Panc1 (cell line): ENCODE data around the gene TP53AIP1. TPM values are rescaled to one million over a fixed set of nuclear protein-coding genes. Genes with fewer than 3 reads are reported as not detected.
"Not testable (repeated sequence)": the region's sequence is repeated elsewhere in the genome, so short reads cannot be mapped to it uniquely, and the experiment has no call there.

ENCODE experiments used
- ATAC-seq: fragments of 200-7000 bp; cut with Tn5 transposase; 2 replicates; pipeline ENCODE4 v1.9.1; 2020; ENCODE audit warnings: mild to moderate bottlenecking, moderate library complexity
- BruUV-seq: library from RNA; stranded (reverse); fragments of 400-500 nt; replicated peaks from 2 replicates; lab custom pipeline; 2021; lab: Mats Ljungman, UMichigan
- CTCF ChIA-PET: fragments of 300-600 bp; sonication (Branson Sonifier 250); formaldehyde crosslinking; loops from one replicate; lab custom pipeline; 2022; ENCODE audit warnings: antibody characterized with exemption; lab: Charles Lee
- POLR2A ChIA-PET: fragments of 300-600 bp; sonication (Branson Sonifier 250); formaldehyde crosslinking; loops from one replicate; lab custom pipeline; 2022; ENCODE audit warnings: antibody characterized with exemption; lab: Charles Lee
- DNase-seq: peaks from one replicate; pipeline ENCODE4 v3.0.0-alpha.2; 2010; ENCODE audit warnings: low read depth, low spot score
- H3K27ac ChIP-seq: 2 replicates; pipeline ENCODE4 v1.5.1; 2011; ENCODE audit warnings: mild to moderate bottlenecking, low read length, inconsistent platforms
- H3K27me3 ChIP-seq: fragments of 200-500 bp; sonication (Bioruptor generic); 2 replicates; pipeline ENCODE4 v1.6.0; 2014; ENCODE audit warnings: low read length, inconsistent platforms; ENCODE audit not compliant: control insufficient read depth, insufficient read depth
- H3K36me3 ChIP-seq: fragments of 200-500 bp; sonication (Bioruptor generic); 2 replicates; pipeline ENCODE4 v1.5.1; 2014; ENCODE audit warnings: inconsistent platforms, mild to moderate bottlenecking, low read length, moderate library complexity; ENCODE audit not compliant: control insufficient read depth, insufficient read depth
- H3K4me1 ChIP-seq: 2 replicates; pipeline ENCODE4 v1.5.1; 2011; ENCODE audit warnings: inconsistent platforms, mild to moderate bottlenecking, low read length, moderate library complexity; ENCODE audit not compliant: control insufficient read depth, insufficient read depth
- H3K4me3 ChIP-seq, 2 experiments: 2 replicates each; pipeline ENCODE4 v1.5.1; 2011 to 2012; ENCODE audit warnings: low read depth in 2 of 2, low read length in 2 of 2, mild to moderate bottlenecking in 2 of 2, inconsistent platforms in 1 of 2, moderate library complexity in 1 of 2
- H3K9me3 ChIP-seq: fragments of 200-500 bp; sonication (Bioruptor generic); 2 replicates; pipeline ENCODE4 v1.5.1; 2014; ENCODE audit warnings: low read depth, mild to moderate bottlenecking, inconsistent platforms, low read length, moderate library complexity; ENCODE audit not compliant: control insufficient read depth, insufficient read depth
- POLR2AphosphoS5 ChIP-seq: IDR thresholded peaks from 2 replicates; pipeline ENCODE4 v1.6.1; 2012; ENCODE audit warnings: mild to moderate bottlenecking, low read depth, low read length, moderate library complexity
- SIN3A ChIP-seq: IDR thresholded peaks from 2 replicates; pipeline ENCODE4 v1.6.1; 2012; ENCODE audit warnings: low read depth, mild to moderate bottlenecking, low read length, moderate library complexity, borderline replicate concordance; ENCODE audit not compliant: insufficient read depth
- TCF7L2 ChIP-seq: IDR thresholded peaks from 2 replicates; pipeline ENCODE4 v1.6.1; 2011; ENCODE audit warnings: mild to moderate bottlenecking, low read depth, low read length, inconsistent platforms
- in situ Hi-C: cut with HindIII; loops from 2 replicates; pipeline ENCODE4 v1.10.0; 2016; ENCODE audit warnings: low sequenced_read_pairs, low pct_unique_long_range_greater_than_20kb
- intact Hi-C: fragments of 100-400 bp; cut with micrococcal nuclease; formaldehyde crosslinking; loops from one replicate; pipeline ENCODE4 v1.10.0; 2022; ENCODE audit not compliant: unreplicated experiment
- total RNA-seq: library from RNA; stranded (reverse); gene quantifications from one replicate; pipeline ENCODE4 v1.2.1, GENCODE V29; 2021; ENCODE audit not compliant: unreplicated experiment
- TF ChIP-seq, protein P1 (sequence below): fragments of 450-650 bp; IDR thresholded peaks from 2 replicates; pipeline ENCODE4 v1.5.1; 2017; ENCODE audit warnings: mild to moderate bottlenecking
- TF ChIP-seq, protein P2 (sequence below), 2 experiments: IDR thresholded peaks; 2 replicates each; pipeline ENCODE4 v1.6.1; 2011 to 2012; ENCODE audit warnings: low read depth in 2 of 2, control low read depth in 1 of 2, low read length in 1 of 2, mild to moderate bottlenecking in 1 of 2, moderate library complexity in 1 of 2; ENCODE audit not compliant: insufficient read depth in 1 of 2

Gene TP53AIP1
- total RNA-seq, 1 experiment from 2014 or later: 0.08 TPM

DNA sequence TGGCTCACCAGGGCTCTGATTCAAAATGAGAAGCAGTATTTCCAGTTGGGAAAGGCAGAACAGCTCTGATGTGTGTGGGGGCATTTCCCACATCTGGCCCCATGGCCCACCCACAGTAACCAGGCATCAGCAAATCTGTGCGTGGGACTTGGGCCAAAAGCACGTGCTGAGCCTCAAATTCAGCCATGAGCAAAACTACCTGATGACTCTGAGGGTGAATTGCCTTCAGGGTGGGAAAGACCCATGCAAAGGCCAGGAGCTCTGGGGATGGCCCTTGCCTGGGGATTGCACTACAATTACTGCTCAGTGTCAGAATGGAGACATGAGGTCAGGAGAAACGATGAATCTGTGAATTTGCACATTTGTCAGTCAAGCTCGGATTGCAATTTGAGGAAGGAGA, 20.9 kb downstream of the TP53AIP1 start:
- ATAC-seq (no peak), DNase-seq (no peak)
- no TSS peak for BruUV-seq
- ChIA-PET POLR2A (no interaction called here), CTCF (no interaction called here)
- in situ Hi-C loops (no loop called here), intact Hi-C loops (no loop called here)
- H3K9me3 ChIP-seq: no peaks in the 10 kb centered on the region
- H3K4me3 ChIP-seq: no peak overlapping the region
- H3K27ac ChIP-seq: no peak overlapping the region
- no peaks in the 10 kb centered on the region for H3K4me1 ChIP-seq
- H3K36me3 ChIP-seq: no peaks in the 10 kb centered on the region
- TF ChIP-seq TCF7L2 (no peak), SIN3A (no peak), POLR2AphosphoS5 (no peak)
- TF ChIP-seq, protein P1, sequence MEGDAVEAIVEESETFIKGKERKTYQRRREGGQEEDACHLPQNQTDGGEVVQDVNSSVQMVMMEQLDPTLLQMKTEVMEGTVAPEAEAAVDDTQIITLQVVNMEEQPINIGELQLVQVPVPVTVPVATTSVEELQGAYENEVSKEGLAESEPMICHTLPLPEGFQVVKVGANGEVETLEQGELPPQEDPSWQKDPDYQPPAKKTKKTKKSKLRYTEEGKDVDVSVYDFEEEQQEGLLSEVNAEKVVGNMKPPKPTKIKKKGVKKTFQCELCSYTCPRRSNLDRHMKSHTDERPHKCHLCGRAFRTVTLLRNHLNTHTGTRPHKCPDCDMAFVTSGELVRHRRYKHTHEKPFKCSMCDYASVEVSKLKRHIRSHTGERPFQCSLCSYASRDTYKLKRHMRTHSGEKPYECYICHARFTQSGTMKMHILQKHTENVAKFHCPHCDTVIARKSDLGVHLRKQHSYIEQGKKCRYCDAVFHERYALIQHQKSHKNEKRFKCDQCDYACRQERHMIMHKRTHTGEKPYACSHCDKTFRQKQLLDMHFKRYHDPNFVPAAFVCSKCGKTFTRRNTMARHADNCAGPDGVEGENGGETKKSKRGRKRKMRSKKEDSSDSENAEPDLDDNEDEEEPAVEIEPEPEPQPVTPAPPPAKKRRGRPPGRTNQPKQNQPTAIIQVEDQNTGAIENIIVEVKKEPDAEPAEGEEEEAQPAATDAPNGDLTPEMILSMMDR: no peak
- TF ChIP-seq, protein P2, sequence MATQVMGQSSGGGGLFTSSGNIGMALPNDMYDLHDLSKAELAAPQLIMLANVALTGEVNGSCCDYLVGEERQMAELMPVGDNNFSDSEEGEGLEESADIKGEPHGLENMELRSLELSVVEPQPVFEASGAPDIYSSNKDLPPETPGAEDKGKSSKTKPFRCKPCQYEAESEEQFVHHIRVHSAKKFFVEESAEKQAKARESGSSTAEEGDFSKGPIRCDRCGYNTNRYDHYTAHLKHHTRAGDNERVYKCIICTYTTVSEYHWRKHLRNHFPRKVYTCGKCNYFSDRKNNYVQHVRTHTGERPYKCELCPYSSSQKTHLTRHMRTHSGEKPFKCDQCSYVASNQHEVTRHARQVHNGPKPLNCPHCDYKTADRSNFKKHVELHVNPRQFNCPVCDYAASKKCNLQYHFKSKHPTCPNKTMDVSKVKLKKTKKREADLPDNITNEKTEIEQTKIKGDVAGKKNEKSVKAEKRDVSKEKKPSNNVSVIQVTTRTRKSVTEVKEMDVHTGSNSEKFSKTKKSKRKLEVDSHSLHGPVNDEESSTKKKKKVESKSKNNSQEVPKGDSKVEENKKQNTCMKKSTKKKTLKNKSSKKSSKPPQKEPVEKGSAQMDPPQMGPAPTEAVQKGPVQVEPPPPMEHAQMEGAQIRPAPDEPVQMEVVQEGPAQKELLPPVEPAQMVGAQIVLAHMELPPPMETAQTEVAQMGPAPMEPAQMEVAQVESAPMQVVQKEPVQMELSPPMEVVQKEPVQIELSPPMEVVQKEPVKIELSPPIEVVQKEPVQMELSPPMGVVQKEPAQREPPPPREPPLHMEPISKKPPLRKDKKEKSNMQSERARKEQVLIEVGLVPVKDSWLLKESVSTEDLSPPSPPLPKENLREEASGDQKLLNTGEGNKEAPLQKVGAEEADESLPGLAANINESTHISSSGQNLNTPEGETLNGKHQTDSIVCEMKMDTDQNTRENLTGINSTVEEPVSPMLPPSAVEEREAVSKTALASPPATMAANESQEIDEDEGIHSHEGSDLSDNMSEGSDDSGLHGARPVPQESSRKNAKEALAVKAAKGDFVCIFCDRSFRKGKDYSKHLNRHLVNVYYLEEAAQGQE (IDR thresholded peaks at IDR 0.05; ENCODE audit: insufficient read depth in 1 of 2, low read depth in 2 of 2, low read length in 1 of 2): no peak
- 0 out of 2 replicates have a peak, but pooled peaks cover 6% of the 10 kb centered on the region for H3K27me3 ChIP-seq

DNA sequence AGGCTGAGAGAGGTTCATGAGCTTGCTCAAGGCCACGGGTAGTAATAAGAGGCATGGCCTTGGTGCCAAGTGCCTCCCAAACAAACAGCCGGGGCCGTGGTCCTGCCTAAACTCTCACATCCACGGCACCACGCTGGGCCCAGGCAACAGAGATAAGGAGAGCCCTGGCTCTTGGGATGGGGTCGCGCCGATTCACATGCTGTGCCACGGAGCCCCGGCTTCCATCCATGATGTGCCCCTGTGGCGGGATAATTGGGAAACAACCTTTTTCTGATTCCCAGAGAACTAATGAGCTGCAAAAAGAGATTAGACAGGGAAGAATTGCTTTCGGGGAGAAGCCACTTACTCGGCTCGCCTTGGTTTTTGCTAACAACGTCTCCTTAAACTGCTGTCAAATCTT, 22.0 kb downstream of the TP53AIP1 start:
- intact Hi-C loops (no loop called here), in situ Hi-C loops (no loop called here)
- H3K27ac ChIP-seq: no peak overlapping the region
- no peak overlapping the region for H3K4me3 ChIP-seq
- no peaks in the 10 kb centered on the region for H3K27me3 ChIP-seq
- H3K4me1 ChIP-seq: no peaks in the 10 kb centered on the region
- H3K9me3 ChIP-seq: no peaks in the 10 kb centered on the region
- POLR2A ChIA-PET: no interaction called here
- no peaks in the 10 kb centered on the region for H3K36me3 ChIP-seq
- no TSS peak for BruUV-seq
- TF ChIP-seq SIN3A (no peak), POLR2AphosphoS5 (no peak), TCF7L2 (no peak)
- TF ChIP-seq, protein P2 (IDR thresholded peaks at IDR 0.05; ENCODE audit: insufficient read depth in 1 of 2, low read depth in 2 of 2, low read length in 1 of 2): no peak
- TF ChIP-seq, protein P1: no peak
- DNase-seq (no peak), ATAC-seq (no peak)
- CTCF ChIA-PET: no interaction called here

DNA sequence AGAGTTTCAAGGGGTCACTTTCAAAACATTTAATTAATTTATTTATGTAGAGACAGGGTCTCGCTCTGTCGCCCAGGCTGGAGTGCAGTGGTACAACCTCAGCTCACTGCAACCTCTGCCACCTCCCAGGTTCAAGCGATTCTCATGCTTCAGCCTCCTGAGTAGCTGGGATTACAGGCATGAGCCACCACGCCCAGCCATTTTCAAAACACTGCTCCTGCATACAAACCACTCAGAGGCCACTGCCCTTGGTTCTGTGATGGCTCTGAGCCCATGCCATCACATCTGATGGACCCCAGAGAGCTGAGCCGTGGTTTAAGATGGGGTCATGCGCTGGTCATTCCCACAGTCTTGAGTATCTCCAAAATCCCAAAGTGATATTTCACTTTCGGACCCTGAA, 23.0 kb downstream of the TP53AIP1 start:
- POLR2A ChIA-PET, intact Hi-C loops, H3K36me3 ChIP-seq, H3K27me3 ChIP-seq, H3K9me3 ChIP-seq, ATAC-seq, H3K4me1 ChIP-seq, H3K27ac ChIP-seq, H3K4me3 ChIP-seq, in situ Hi-C loops, BruUV-seq, DNase-seq: not testable (repeated sequence)
- CTCF ChIA-PET: interaction anchor here (0.6 kb wide), 1 partner anchor 13 kb away, joined by 4 read pairs; no protein-coding TSS in a partner anchor
